Astrocyte of the cerebellum (primary cell): Measurements from ENCODE around the gene EIF1.
"Not testable (repeated sequence)": the region's sequence is repeated elsewhere in the genome, so short reads cannot be mapped to it uniquely, and the experiment has no call there.

Source experiments
- DNase-seq: peaks from one replicate; pipeline ENCODE4 v3.0.0-alpha.2; 2011; ENCODE audit warnings: low read depth
- H3K4me3 ChIP-seq: 2 replicates; pipeline ENCODE4 v1.5.1; 2011; ENCODE audit warnings: mild to moderate bottlenecking, low read depth, low read length, moderate library complexity
- in situ Hi-C: cut with HindIII; loops from 2 replicates; pipeline ENCODE4 v1.10.0; 2017; ENCODE audit warnings: low sequenced_read_pairs
- TF ChIP-seq, protein P1 (sequence below): IDR thresholded peaks from 2 replicates; pipeline ENCODE4 v1.5.1; 2012; ENCODE audit warnings: low read length, low read depth, moderate library complexity, mild to moderate bottlenecking; ENCODE audit errors: missing control alignments

The EIF1 gene

GRCh38 chr17:41666708-41667279 is 21.9 kb upstream of the EIF1 start:
- in situ Hi-C loops, result loop anchor here (25.0 kb wide), 1 partner anchor 754 kb away; no protein-coding TSS in a partner anchor
- TF ChIP-seq, protein P1, sequence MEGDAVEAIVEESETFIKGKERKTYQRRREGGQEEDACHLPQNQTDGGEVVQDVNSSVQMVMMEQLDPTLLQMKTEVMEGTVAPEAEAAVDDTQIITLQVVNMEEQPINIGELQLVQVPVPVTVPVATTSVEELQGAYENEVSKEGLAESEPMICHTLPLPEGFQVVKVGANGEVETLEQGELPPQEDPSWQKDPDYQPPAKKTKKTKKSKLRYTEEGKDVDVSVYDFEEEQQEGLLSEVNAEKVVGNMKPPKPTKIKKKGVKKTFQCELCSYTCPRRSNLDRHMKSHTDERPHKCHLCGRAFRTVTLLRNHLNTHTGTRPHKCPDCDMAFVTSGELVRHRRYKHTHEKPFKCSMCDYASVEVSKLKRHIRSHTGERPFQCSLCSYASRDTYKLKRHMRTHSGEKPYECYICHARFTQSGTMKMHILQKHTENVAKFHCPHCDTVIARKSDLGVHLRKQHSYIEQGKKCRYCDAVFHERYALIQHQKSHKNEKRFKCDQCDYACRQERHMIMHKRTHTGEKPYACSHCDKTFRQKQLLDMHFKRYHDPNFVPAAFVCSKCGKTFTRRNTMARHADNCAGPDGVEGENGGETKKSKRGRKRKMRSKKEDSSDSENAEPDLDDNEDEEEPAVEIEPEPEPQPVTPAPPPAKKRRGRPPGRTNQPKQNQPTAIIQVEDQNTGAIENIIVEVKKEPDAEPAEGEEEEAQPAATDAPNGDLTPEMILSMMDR, result peak; percentile 94
- DNase-seq, result no peak
- H3K4me3 ChIP-seq, result peak overlapping the region; percentile 43

DNA sequence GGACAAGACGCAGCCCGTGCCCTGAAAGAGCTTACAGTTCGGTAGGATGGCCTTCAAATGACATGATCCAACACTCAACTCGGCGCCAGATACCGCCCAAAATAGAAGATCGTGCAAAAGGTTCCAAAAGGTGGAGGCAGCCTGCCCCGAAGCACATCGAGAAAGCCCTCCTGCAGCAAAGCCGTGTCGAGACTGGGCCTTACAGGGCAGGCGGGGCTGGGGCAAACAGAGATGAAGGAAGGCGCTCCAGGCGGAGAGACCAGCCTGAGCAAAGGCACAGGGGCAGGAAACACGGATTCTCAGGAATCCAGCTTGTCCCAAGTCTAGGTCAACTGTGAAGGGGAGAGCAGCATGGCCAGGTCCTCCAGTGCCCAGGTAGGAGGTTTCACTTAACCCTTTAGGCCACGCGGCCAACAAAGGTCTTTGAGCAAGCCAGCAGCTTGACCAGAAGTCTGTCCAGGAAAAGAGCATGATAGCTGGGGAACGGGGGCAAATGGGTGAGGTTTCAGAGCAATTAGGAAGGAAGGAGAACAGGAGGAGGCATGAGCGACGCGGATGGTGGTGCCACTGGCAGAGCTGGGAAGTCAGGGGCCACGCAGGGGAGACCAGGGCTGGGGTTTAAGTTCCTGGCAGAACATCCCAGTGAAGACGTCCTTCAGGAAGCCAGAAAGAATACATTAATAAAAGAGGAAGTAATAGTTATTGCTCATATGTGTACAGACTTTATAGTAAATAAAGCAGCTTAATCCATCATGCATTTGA is 21.2 kb upstream of the EIF1 start:
- in situ Hi-C loops, result loop anchor here (25.0 kb wide), 1 partner anchor 755 kb away; no protein-coding TSS in a partner anchor
- TF ChIP-seq, protein P1, result no peak
- DNase-seq, result no peak
- peak overlapping the region; percentile 43 for H3K4me3 ChIP-seq

- H3K4me3 ChIP-seq, result no peak overlapping the region
- no peak for DNase-seq
- in situ Hi-C loops, result loop anchor here (25.0 kb wide), 1 partner anchor 760 kb away; no protein-coding TSS in a partner anchor
- TF ChIP-seq, protein P1, result no peak
Observed at GRCh38 chr17:41672153-41672552, 16.5 kb upstream of the EIF1 start.

- DNase-seq, in situ Hi-C loops, H3K4me3 ChIP-seq: not testable (repeated sequence)
Observed at GRCh38 chr17:41675157-41676057, 13.3 kb upstream of the EIF1 start.

DNA sequence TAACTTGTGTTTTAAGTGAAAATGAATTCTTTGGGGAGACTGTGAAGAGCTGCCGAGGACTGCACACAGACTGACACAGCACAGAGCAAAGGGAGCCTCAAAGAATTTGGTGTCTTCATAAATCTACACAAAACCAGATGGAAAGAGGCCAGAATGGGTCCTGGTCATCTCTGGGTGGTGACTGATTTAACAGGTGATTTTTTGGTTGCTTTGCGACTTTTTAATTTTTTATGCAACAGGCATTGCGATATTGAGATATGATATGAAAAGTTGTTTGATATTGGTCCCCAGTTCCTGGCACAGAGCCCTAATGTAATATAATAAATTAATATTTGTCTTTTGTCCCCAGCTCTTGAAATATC is 12.6 kb upstream of the EIF1 start:
- in situ Hi-C loops, result no loop called here
- TF ChIP-seq, protein P1, result no peak

GRCh38 chr17:41678411-41678906 is 10.2 kb upstream of the EIF1 start:
- no peak overlapping the region for H3K4me3 ChIP-seq
- no peak for DNase-seq
- TF ChIP-seq, protein P1, result no peak
- in situ Hi-C loops, result no loop called here

More for the DNA sequence above, 12.6 kb upstream of the EIF1 start:
- no peak overlapping the region for H3K4me3 ChIP-seq
- DNase-seq, result no peak
